Right lobe of liver (tissue), 6 donors: ENCODE data around the gene KLK11. TPM values are rescaled to one million over a fixed set of nuclear protein-coding genes. Genes with fewer than 3 reads are reported as not detected.

ENCODE experiments used
- ATAC-seq, 4 donors: fragments of 200-7000 bp; cut with Tn5 transposase; one replicate each; pipeline ENCODE4 v1.9.1; 2020; ENCODE audit warnings: mild to moderate bottlenecking in 4 of 4, moderate library complexity in 4 of 4
- DNase-seq, 3 donors: peaks; one replicate each; pipeline ENCODE4 v3.0.0-alpha.2; 2020
- H3K27ac ChIP-seq, 3 donors: fragments of 200-600 bp; one replicate each; pipeline ENCODE4 v1.8.0; 2022
- H3K27me3 ChIP-seq, 2 donors: fragments of 200-600 bp; one replicate each; pipeline ENCODE4 v1.8.0; 2022
- H3K36me3 ChIP-seq, 4 donors: fragments of 200-600 bp; sonication (generic) in 1 of 4; one replicate each; pipeline versions ENCODE4 v1.5.1 to v1.8.0; 2017 to 2022; ENCODE audit warnings: control low read depth in 1 of 4
- H3K4me1 ChIP-seq, 4 donors: fragments of 200-600 bp; sonication (generic) in 1 of 4; one replicate each; pipeline versions ENCODE4 v1.5.1 to v1.8.0; 2017 to 2022; ENCODE audit warnings: control low read depth in 1 of 4
- H3K4me3 ChIP-seq, 3 donors: fragments of 200-600 bp; one replicate each; pipeline ENCODE4 v1.8.0; 2022
- H3K9me3 ChIP-seq, 4 donors: fragments of 200-600 bp; sonication (generic) in 1 of 4; one replicate each; pipeline versions ENCODE4 v1.5.1 to v1.8.0; 2017 to 2022; ENCODE audit warnings: control low read depth in 1 of 4
- CTCF ChIP-seq, 4 donors: fragments of 200-600 bp in 3 of 4; fragments of 450-650 bp in 1 of 4; IDR thresholded peaks; one replicate each; pipeline versions ENCODE4 v1.5.1 to v1.8.0; 2016 to 2022; ENCODE audit warnings: antibody characterized with exemption in 4 of 4, mild to moderate bottlenecking in 2 of 4
- POLR2A ChIP-seq: fragments of 450-650 bp; IDR thresholded peaks from one replicate; pipeline ENCODE4 v1.6.1; 2017; ENCODE audit warnings: antibody characterized with exemption, mild to moderate bottlenecking
- WGBS: methylation state at CpG from one replicate; pipeline ENCODE4 v1.1.6; 2018; ENCODE audit warnings: low coverage, low lambda C conversion rate; ENCODE audit not compliant: insufficient coverage; ENCODE audit errors: missing lambda C conversion rate; 5-methylcytosine and 5-hydroxymethylcytosine counted together
- intact Hi-C, 2 donors: fragments of 100-400 bp; cut with DNase I; formaldehyde crosslinking; loops; one replicate each; pipeline versions ENCODE4 v1.11.2 to v1.14.1; 2022
- total RNA-seq, 6 experiments: library from RNA; depleted of rRNA in 2 of 6; stranded (reverse); fragments of >200 nt in 2 of 6; fragmentation: NEBNext Ultra II Directional in 3 of 6; extraction: Animal tissue kit (Norgen Biotek cat#: 25700) in 3 of 6; gene quantifications; one replicate each; pipeline versions ENCODE4 v1.1.0 to v1.2.4, GENCODE V29; 2016 to 2023
- donor health status: DM: no; HTN: yes; CAD: no.
- donor health status: DM: no; HTN: no; CAD: no.
- donor health status: DM: no; HTN: no; CAD: no.
- donor health status: DM: no; HTN: yes; CAD: no.
- donor health status: DM: no; HTN: yes; CAD: no.

KLK11 gene
- total RNA-seq, 6 experiments from 2014 or later: not detected

- Histone ChIP-seq H3K27ac (no peak overlapping the region), H3K4me1 (no peaks in the 10 kb centered on the region), H3K4me3 (no peak overlapping the region), H3K27me3 (no peaks in the 10 kb centered on the region), H3K36me3 (no peaks in the 10 kb centered on the region), H3K9me3 (no peaks in the 10 kb centered on the region)
- no peak for TF ChIP-seq POLR2A
- TF ChIP-seq CTCF (IDR thresholded peaks at IDR 0.05): no peak
- ATAC-seq: no peak
- WGBS: 80% methylated on average over 1 of the region's 28 CpGs
- intact Hi-C loops: no loop called here
- no peak for DNase-seq
Measured at GRCh38 chr19:51031880-51032225, 5.4 kb upstream of the KLK11 start.

GRCh38 chr19:51031220-51031879 lies 4.9 kb upstream of the KLK11 start:
- no peak for TF ChIP-seq POLR2A
- TF ChIP-seq CTCF (IDR thresholded peaks at IDR 0.05): no peak
- Histone ChIP-seq H3K27ac (no peak overlapping the region), H3K27me3 (no peaks in the 10 kb centered on the region), H3K9me3 (no peaks in the 10 kb centered on the region), H3K4me3 (no peak overlapping the region), H3K4me1 (no peaks in the 10 kb centered on the region), H3K36me3 (no peaks in the 10 kb centered on the region)
- 77% methylated on average over 7 of the region's 7 CpGs for WGBS
- DNase-seq: no peak
- intact Hi-C loops: no loop called here
- ATAC-seq: no peak

GRCh38 chr19:51030631-51031030 lies 4.2 kb upstream of the KLK11 start:
- Histone ChIP-seq H3K9me3 (no peaks in the 10 kb centered on the region), H3K4me1 (no peaks in the 10 kb centered on the region), H3K4me3 (no peak overlapping the region), H3K27ac (no peak overlapping the region), H3K27me3 (no peaks in the 10 kb centered on the region), H3K36me3 (no peaks in the 10 kb centered on the region)
- no peak for ATAC-seq
- intact Hi-C loops: no loop called here
- no peak for DNase-seq
- 47% methylated on average over 4 of the region's 13 CpGs for WGBS
- TF ChIP-seq POLR2A: no peak
- TF ChIP-seq CTCF (IDR thresholded peaks at IDR 0.05): no peak

GRCh38 chr19:51029718-51030117 lies 3.3 kb upstream of the KLK11 start:
- no peak for DNase-seq
- H3K27me3 ChIP-seq: no peaks in the 10 kb centered on the region
- no peak overlapping the region for H3K4me3 ChIP-seq
- 40% methylated on average over 1 of the region's 2 CpGs for WGBS
- no peaks in the 10 kb centered on the region for H3K36me3 ChIP-seq
- no peak overlapping the region for H3K27ac ChIP-seq
- ATAC-seq: no peak
- no peaks in the 10 kb centered on the region for H3K9me3 ChIP-seq
- no peak for TF ChIP-seq POLR2A
- no peak for TF ChIP-seq CTCF (IDR thresholded peaks at IDR 0.05)
- no peaks in the 10 kb centered on the region for H3K4me1 ChIP-seq
- intact Hi-C loops: no loop called here

DNA sequence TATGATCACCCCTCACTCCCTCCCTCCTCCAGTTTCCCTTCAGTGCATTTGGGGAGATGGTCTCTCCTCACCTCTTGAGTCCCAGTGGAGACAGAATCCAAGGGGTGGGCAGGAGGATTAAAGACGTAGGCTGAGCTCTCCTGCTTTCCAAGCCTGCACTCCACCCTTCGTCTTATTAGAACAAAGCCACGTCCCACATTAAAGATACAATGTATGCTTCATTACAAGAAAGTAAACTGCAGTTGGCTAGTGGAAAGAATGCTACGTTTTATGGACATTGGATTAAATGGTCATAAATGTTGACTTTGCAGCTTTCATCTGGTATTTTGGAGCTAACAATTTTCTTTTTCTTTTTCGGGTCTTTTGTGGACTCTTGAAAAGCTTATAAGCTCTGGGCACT lies 1.5 kb upstream of the KLK11 start:
- Histone ChIP-seq H3K27me3 (no peaks in the 10 kb centered on the region), H3K27ac (no peak overlapping the region), H3K9me3 (no peaks in the 10 kb centered on the region), H3K4me1 (no peaks in the 10 kb centered on the region), H3K36me3 (no peaks in the 10 kb centered on the region), H3K4me3 (no peak overlapping the region)
- DNase-seq: no peak
- intact Hi-C loops: no loop called here
- no peak for ATAC-seq
- whole genome bisulfite sequencing: 28% methylated on average over 5 of the region's 5 CpGs
- TF ChIP-seq POLR2A (no peak), CTCF (IDR thresholded peaks at IDR 0.05) (no peak)
